WTC11 (cell line): ENCODE data around the gene SLIT1. TPM values are rescaled to one million over a fixed set of nuclear protein-coding genes. Genes with fewer than 3 reads are reported as not detected.

Experiments
- ATAC-seq: fragments of 200-7000 bp; cut with Tn5 transposase; 2 replicates; pipeline ENCODE4 v1.10.0; 2021; ENCODE audit warnings: mild to moderate bottlenecking, moderate library complexity
- CTCF ChIA-PET: fragments of 300-600 bp; sonication (Branson Sonifier 250); formaldehyde crosslinking; loops from one replicate; lab custom pipeline; 2021; ENCODE audit warnings: antibody characterized with exemption; lab: Charles Lee
- POLR2A ChIA-PET: fragments of 350-600 bp; sonication (Branson Sonifier 250); formaldehyde crosslinking; loops from one replicate; lab custom pipeline; 2021; ENCODE audit warnings: antibody characterized with exemption; lab: Charles Lee
- DNase-seq: peaks from one replicate; pipeline ENCODE4 v3.0.0; 2021; ENCODE audit warnings: low spot score
- H3K27ac Mint-ChIP-seq: 2 replicates; pipeline ENCODE4 v1.8.0; 2021; ENCODE audit warnings: mixed read lengths
- H3K27me3 Mint-ChIP-seq: 2 replicates; pipeline ENCODE4 v1.8.0; 2021; ENCODE audit warnings: low read depth, mild to moderate bottlenecking, moderate library complexity, mixed read lengths
- H3K36me3 Mint-ChIP-seq: 2 replicates; pipeline ENCODE4 v1.8.0; 2021; ENCODE audit warnings: mixed read lengths
- H3K4me1 Mint-ChIP-seq: 2 replicates; pipeline ENCODE4 v1.8.0; 2022; ENCODE audit warnings: mixed read lengths
- H3K4me3 Mint-ChIP-seq: 2 replicates; pipeline ENCODE4 v1.8.0; 2021; ENCODE audit warnings: mild to moderate bottlenecking, moderate library complexity, mixed read lengths
- H3K9me3 Mint-ChIP-seq: 2 replicates; pipeline ENCODE4 v1.8.0; 2021; ENCODE audit warnings: mixed read lengths
- ETV6 ChIP-seq: sonication (generic); formaldehyde crosslinking; IDR thresholded peaks from 2 replicates; pipeline ENCODE4 v1.8.1; 2022; ENCODE audit warnings: mild to moderate bottlenecking, missing genetic modification reagents
- GABPB1 ChIP-seq: sonication (generic); formaldehyde crosslinking; IDR thresholded peaks from 2 replicates; pipeline ENCODE4 v1.8.1; 2023; ENCODE audit warnings: mild to moderate bottlenecking, missing genetic modification reagents
- GTF2I ChIP-seq: fragments of 250-450 bp; sonication (Bioruptor Pico); conservative IDR thresholded peaks from 2 replicates; pipeline ENCODE4 v1.4.0; 2021; ENCODE audit warnings: mild to moderate bottlenecking
- NR2C2 ChIP-seq: sonication (generic); formaldehyde crosslinking; IDR thresholded peaks from 2 replicates; pipeline ENCODE4 v1.8.0; 2022; ENCODE audit warnings: mild to moderate bottlenecking, missing genetic modification reagents
- OVOL2 ChIP-seq: fragments of 250-450 bp; sonication (Bioruptor Pico); IDR thresholded peaks from 2 replicates; pipeline ENCODE4 v1.9.0; 2021; ENCODE audit warnings: mild to moderate bottlenecking, borderline replicate concordance
- RELA ChIP-seq: sonication (generic); formaldehyde crosslinking; IDR thresholded peaks from 2 replicates; pipeline ENCODE4 v1.8.1; 2022; ENCODE audit warnings: missing genetic modification reagents, mild to moderate bottlenecking, borderline replicate concordance
- SMAD3 ChIP-seq: sonication (generic); formaldehyde crosslinking; IDR thresholded peaks from 2 replicates; pipeline ENCODE4 v1.8.0; 2022; ENCODE audit warnings: missing genetic modification reagents, mild to moderate bottlenecking, borderline replicate concordance
- SP1 ChIP-seq: sonication (generic); formaldehyde crosslinking; conservative IDR thresholded peaks from 2 replicates; pipeline ENCODE4 v1.8.1; 2022; ENCODE audit warnings: missing genetic modification reagents
- TEAD1 ChIP-seq: sonication (generic); formaldehyde crosslinking; IDR thresholded peaks from 2 replicates; pipeline ENCODE4 v1.8.0; 2022; ENCODE audit warnings: mild to moderate bottlenecking, missing genetic modification reagents
- ZNF121 ChIP-seq: sonication (generic); formaldehyde crosslinking; IDR thresholded peaks from 2 replicates; pipeline ENCODE4 v1.8.0; 2023; ENCODE audit warnings: missing genetic modification reagents
- ZNF416 ChIP-seq: fragments of 250-450 bp; sonication (Bioruptor Pico); IDR thresholded peaks from 2 replicates; pipeline ENCODE4 v1.9.0; 2021; ENCODE audit warnings: mild to moderate bottlenecking, inconsistent platforms
- ZNF671 ChIP-seq: fragments of 250-450 bp; sonication (Bioruptor Pico); IDR thresholded peaks from 2 replicates; pipeline ENCODE4 v1.8.0; 2021; ENCODE audit warnings: mild to moderate bottlenecking
- total RNA-seq: library from RNA; stranded (reverse); gene quantifications from 3 replicates; pipeline ENCODE4 v1.2.3, GENCODE V29; 2021
- TF ChIP-seq, protein P1 (sequence below): fragments of 250-450 bp; sonication (Bioruptor Pico); IDR thresholded peaks from 2 replicates; pipeline ENCODE4 v1.8.0; 2021; ENCODE audit warnings: mild to moderate bottlenecking
- TF ChIP-seq, protein P2 (sequence below): sonication (generic); formaldehyde crosslinking; IDR thresholded peaks from 2 replicates; pipeline ENCODE4 v1.8.1; 2022; ENCODE audit warnings: low read depth, mild to moderate bottlenecking, moderate library complexity, missing genetic modification reagents, borderline replicate concordance
- TF ChIP-seq, protein P3 (sequence below): sonication (generic); formaldehyde crosslinking; IDR thresholded peaks from 2 replicates; pipeline ENCODE4 v1.8.0; 2023; ENCODE audit warnings: missing genetic modification reagents
- TF ChIP-seq, protein P4 (sequence below): sonication (generic); formaldehyde crosslinking; IDR thresholded peaks from 2 replicates; pipeline ENCODE4 v1.8.0; 2022; ENCODE audit warnings: mild to moderate bottlenecking, missing genetic modification reagents
- TF ChIP-seq, protein P5 (sequence below): sonication (generic); formaldehyde crosslinking; conservative IDR thresholded peaks from 2 replicates; pipeline ENCODE4 v1.8.1; 2023; ENCODE audit warnings: mild to moderate bottlenecking, low read depth, missing genetic modification reagents, moderate library complexity
- TF ChIP-seq, protein P6 (sequence below): sonication (generic); formaldehyde crosslinking; IDR thresholded peaks from 2 replicates; pipeline ENCODE4 v1.8.1; 2023; ENCODE audit warnings: mild to moderate bottlenecking, missing genetic modification reagents, moderate library complexity
- TF ChIP-seq, protein P7 (sequence below): fragments of 250-450 bp; sonication (Bioruptor Pico); IDR thresholded peaks from 2 replicates; pipeline ENCODE4 v1.9.0; 2021; ENCODE audit warnings: mild to moderate bottlenecking, borderline replicate concordance
- TF ChIP-seq, protein P8 (sequence below): sonication (generic); formaldehyde crosslinking; IDR thresholded peaks from 2 replicates; pipeline ENCODE4 v1.8.0; 2022; ENCODE audit warnings: mild to moderate bottlenecking, missing genetic modification reagents
- TF ChIP-seq, protein P9 (sequence below): sonication (generic); formaldehyde crosslinking; IDR thresholded peaks from 2 replicates; pipeline ENCODE4 v1.8.1; 2022; ENCODE audit warnings: mild to moderate bottlenecking, moderate library complexity, missing genetic modification reagents

Gene SLIT1
- total RNA-seq, 1 experiment from 2014 or later, result 1.6 TPM

DNA sequence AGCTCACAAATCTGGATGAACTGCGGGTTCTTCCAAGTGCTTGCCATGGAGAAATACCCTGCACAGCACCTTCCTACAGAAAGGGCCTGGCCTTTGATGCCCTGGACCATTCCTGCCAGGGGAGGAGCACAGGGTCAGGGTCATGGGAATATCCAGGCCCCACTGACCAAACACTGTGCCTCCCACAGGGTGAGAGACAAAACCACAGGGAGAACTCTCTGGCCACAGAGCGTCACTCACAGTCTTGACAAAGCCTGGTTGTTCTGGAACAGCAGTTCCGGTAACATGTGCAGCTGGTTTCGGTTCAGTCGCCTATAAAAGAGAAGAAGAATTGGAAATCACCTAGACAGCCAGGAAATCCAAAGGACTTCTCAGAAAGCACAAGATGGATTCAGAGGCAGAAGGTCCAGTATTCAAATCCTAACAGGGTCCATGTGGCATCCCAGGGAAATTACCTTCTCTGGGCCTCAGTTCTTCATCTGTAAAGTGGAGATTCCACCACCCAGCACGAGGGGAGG lies 28.1 kb downstream of the SLIT1 start:
- Mint-ChIP-seq H3K9me3 (no peaks in the 10 kb centered on the region), H3K27ac (no peak overlapping the region), H3K27me3 (no peaks in the 10 kb centered on the region), H3K4me1 (peaks cover 7% of the 10 kb centered on the region), H3K4me3 (no peak overlapping the region), H3K36me3 (no peaks in the 10 kb centered on the region)
- ATAC-seq (no peak), DNase-seq (no peak)
- CTCF ChIA-PET, result interaction anchor here (0.8 to 2.7 kb wide), 2 partner anchors 22 to 85 kb away, joined by 3 to 7 read pairs; no protein-coding TSS in a partner anchor
- peak; percentile 43; the same call in 1 of the 2 replicates for TF ChIP-seq GABPB1
- no peak for TF ChIP-seq ETV6 (CRISPR knock-in tag)
- no peak for TF ChIP-seq RELA (CRISPR knock-in tag)
- TF ChIP-seq ZNF416, result no peak
- no peak for TF ChIP-seq SMAD3 (CRISPR knock-in tag)
- TF ChIP-seq ZNF121 (CRISPR knock-in tag), result no peak
- TF ChIP-seq TEAD1 (CRISPR knock-in tag), result no peak
- TF ChIP-seq, protein P1, sequence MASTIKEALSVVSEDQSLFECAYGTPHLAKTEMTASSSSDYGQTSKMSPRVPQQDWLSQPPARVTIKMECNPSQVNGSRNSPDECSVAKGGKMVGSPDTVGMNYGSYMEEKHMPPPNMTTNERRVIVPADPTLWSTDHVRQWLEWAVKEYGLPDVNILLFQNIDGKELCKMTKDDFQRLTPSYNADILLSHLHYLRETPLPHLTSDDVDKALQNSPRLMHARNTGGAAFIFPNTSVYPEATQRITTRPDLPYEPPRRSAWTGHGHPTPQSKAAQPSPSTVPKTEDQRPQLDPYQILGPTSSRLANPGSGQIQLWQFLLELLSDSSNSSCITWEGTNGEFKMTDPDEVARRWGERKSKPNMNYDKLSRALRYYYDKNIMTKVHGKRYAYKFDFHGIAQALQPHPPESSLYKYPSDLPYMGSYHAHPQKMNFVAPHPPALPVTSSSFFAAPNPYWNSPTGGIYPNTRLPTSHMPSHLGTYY (CRISPR knock-in tag), result no peak
- POLR2A ChIA-PET, result no interaction called here

DNA sequence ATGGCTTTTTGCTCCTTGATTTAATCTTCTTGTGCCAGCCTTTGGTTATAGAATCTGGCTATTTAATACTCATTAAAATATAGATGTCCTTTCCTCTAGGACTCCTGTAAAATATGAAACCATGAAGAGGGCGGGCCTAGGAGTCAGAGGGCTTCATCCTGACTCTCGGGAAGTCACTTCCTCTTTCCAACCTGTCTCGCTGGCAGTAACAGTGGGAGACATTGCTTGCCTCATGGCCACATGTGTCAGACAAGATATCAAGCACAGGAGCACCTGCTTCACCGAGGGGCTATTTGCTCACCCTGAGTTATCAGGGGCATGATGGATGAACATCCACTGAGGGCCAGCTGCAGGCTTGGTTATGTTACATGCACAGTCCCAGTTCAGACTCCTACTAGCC lies 31.0 kb downstream of the SLIT1 start:
- no peak for DNase-seq
- Mint-ChIP-seq H3K4me3 (no peak overlapping the region), H3K27me3 (no peaks in the 10 kb centered on the region), H3K4me1 (peaks cover under 1% of the 10 kb centered on the region; the same call in 1 of the 2 replicates), H3K9me3 (no peaks in the 10 kb centered on the region), H3K27ac (no peak overlapping the region), H3K36me3 (no peaks in the 10 kb centered on the region)
- ChIA-PET CTCF (no interaction called here), POLR2A (no interaction called here)
- no peak for ATAC-seq
- TF ChIP-seq, protein P2, sequence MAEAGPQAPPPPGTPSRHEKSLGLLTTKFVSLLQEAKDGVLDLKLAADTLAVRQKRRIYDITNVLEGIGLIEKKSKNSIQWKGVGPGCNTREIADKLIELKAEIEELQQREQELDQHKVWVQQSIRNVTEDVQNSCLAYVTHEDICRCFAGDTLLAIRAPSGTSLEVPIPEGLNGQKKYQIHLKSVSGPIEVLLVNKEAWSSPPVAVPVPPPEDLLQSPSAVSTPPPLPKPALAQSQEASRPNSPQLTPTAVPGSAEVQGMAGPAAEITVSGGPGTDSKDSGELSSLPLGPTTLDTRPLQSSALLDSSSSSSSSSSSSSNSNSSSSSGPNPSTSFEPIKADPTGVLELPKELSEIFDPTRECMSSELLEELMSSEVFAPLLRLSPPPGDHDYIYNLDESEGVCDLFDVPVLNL (CRISPR knock-in tag), result no peak
- TF ChIP-seq, protein P3, sequence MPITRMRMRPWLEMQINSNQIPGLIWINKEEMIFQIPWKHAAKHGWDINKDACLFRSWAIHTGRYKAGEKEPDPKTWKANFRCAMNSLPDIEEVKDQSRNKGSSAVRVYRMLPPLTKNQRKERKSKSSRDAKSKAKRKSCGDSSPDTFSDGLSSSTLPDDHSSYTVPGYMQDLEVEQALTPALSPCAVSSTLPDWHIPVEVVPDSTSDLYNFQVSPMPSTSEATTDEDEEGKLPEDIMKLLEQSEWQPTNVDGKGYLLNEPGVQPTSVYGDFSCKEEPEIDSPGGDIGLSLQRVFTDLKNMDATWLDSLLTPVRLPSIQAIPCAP, result no peak
- TF ChIP-seq, protein P4, sequence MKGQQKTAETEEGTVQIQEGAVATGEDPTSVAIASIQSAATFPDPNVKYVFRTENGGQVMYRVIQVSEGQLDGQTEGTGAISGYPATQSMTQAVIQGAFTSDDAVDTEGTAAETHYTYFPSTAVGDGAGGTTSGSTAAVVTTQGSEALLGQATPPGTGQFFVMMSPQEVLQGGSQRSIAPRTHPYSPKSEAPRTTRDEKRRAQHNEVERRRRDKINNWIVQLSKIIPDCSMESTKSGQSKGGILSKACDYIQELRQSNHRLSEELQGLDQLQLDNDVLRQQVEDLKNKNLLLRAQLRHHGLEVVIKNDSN, result no peak
- TF ChIP-seq ZNF121 (CRISPR knock-in tag) (no peak), SP1 (CRISPR knock-in tag) (no peak), NR2C2 (CRISPR knock-in tag) (no peak), RELA (CRISPR knock-in tag) (no peak), ETV6 (CRISPR knock-in tag) (no peak), ZNF671 (CRISPR knock-in tag) (no peak), GTF2I (CRISPR knock-in tag) (no peak), OVOL2 (CRISPR knock-in tag) (no peak)
- TF ChIP-seq, protein P5, sequence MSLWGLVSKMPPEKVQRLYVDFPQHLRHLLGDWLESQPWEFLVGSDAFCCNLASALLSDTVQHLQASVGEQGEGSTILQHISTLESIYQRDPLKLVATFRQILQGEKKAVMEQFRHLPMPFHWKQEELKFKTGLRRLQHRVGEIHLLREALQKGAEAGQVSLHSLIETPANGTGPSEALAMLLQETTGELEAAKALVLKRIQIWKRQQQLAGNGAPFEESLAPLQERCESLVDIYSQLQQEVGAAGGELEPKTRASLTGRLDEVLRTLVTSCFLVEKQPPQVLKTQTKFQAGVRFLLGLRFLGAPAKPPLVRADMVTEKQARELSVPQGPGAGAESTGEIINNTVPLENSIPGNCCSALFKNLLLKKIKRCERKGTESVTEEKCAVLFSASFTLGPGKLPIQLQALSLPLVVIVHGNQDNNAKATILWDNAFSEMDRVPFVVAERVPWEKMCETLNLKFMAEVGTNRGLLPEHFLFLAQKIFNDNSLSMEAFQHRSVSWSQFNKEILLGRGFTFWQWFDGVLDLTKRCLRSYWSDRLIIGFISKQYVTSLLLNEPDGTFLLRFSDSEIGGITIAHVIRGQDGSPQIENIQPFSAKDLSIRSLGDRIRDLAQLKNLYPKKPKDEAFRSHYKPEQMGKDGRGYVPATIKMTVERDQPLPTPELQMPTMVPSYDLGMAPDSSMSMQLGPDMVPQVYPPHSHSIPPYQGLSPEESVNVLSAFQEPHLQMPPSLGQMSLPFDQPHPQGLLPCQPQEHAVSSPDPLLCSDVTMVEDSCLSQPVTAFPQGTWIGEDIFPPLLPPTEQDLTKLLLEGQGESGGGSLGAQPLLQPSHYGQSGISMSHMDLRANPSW, result no peak
- TF ChIP-seq, protein P6, sequence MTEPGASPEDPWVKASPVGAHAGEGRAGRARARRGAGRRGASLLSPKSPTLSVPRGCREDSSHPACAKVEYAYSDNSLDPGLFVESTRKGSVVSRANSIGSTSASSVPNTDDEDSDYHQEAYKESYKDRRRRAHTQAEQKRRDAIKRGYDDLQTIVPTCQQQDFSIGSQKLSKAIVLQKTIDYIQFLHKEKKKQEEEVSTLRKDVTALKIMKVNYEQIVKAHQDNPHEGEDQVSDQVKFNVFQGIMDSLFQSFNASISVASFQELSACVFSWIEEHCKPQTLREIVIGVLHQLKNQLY (CRISPR knock-in tag), result no peak
- TF ChIP-seq, protein P7, sequence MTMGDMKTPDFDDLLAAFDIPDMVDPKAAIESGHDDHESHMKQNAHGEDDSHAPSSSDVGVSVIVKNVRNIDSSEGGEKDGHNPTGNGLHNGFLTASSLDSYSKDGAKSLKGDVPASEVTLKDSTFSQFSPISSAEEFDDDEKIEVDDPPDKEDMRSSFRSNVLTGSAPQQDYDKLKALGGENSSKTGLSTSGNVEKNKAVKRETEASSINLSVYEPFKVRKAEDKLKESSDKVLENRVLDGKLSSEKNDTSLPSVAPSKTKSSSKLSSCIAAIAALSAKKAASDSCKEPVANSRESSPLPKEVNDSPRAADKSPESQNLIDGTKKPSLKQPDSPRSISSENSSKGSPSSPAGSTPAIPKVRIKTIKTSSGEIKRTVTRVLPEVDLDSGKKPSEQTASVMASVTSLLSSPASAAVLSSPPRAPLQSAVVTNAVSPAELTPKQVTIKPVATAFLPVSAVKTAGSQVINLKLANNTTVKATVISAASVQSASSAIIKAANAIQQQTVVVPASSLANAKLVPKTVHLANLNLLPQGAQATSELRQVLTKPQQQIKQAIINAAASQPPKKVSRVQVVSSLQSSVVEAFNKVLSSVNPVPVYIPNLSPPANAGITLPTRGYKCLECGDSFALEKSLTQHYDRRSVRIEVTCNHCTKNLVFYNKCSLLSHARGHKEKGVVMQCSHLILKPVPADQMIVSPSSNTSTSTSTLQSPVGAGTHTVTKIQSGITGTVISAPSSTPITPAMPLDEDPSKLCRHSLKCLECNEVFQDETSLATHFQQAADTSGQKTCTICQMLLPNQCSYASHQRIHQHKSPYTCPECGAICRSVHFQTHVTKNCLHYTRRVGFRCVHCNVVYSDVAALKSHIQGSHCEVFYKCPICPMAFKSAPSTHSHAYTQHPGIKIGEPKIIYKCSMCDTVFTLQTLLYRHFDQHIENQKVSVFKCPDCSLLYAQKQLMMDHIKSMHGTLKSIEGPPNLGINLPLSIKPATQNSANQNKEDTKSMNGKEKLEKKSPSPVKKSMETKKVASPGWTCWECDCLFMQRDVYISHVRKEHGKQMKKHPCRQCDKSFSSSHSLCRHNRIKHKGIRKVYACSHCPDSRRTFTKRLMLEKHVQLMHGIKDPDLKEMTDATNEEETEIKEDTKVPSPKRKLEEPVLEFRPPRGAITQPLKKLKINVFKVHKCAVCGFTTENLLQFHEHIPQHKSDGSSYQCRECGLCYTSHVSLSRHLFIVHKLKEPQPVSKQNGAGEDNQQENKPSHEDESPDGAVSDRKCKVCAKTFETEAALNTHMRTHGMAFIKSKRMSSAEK (CRISPR knock-in tag), result no peak
- TF ChIP-seq, protein P8, sequence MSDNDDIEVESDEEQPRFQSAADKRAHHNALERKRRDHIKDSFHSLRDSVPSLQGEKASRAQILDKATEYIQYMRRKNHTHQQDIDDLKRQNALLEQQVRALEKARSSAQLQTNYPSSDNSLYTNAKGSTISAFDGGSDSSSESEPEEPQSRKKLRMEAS (CRISPR knock-in tag), result no peak
- TF ChIP-seq, protein P9, sequence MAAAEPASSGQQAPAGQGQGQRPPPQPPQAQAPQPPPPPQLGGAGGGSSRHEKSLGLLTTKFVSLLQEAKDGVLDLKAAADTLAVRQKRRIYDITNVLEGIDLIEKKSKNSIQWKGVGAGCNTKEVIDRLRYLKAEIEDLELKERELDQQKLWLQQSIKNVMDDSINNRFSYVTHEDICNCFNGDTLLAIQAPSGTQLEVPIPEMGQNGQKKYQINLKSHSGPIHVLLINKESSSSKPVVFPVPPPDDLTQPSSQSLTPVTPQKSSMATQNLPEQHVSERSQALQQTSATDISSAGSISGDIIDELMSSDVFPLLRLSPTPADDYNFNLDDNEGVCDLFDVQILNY (CRISPR knock-in tag), result no peak
